Lower leg skin (tissue), 4 donors: Measurements from ENCODE around the gene DDR1. TPM values are rescaled to one million over a fixed set of nuclear protein-coding genes. Genes with fewer than 3 reads are reported as not detected.

Source experiments
- DNase-seq, 2 donors: peaks; one replicate each; pipeline ENCODE4 v3.0.0-alpha.2; 2019; ENCODE audit warnings: low spot score in 2 of 2
- H3K4me3 ChIP-seq: fragments of 200-600 bp; sonication (generic); 2 replicates; pipeline ENCODE4 v1.5.1; 2017; ENCODE audit warnings: mild to moderate bottlenecking, low read depth; ENCODE audit not compliant: poor library complexity, severe bottlenecking
- CTCF ChIP-seq, 3 donors: fragments of 450-650 bp; IDR thresholded peaks; one replicate each; pipeline ENCODE4 v1.5.1; 2016; ENCODE audit warnings: antibody characterized with exemption in 3 of 3, mild to moderate bottlenecking in 3 of 3, moderate library complexity in 2 of 3
- POLR2A ChIP-seq, 2 donors: fragments of 450-650 bp; IDR thresholded peaks; one replicate each; pipeline ENCODE4 v1.6.1; 2016 to 2017; ENCODE audit warnings: antibody characterized with exemption in 2 of 2, mild to moderate bottlenecking in 1 of 2, moderate library complexity in 1 of 2
- WGBS, 2 donors: methylation state at CpG; one replicate each; pipeline ENCODE4 v1.1.5; 2018; 5-methylcytosine and 5-hydroxymethylcytosine counted together
- intact Hi-C: fragments of 100-400 bp; cut with DNase I; formaldehyde crosslinking; loops from one replicate; pipeline ENCODE4 v1.15.0; 2023; ENCODE audit warnings: low total_unique reads
- total RNA-seq, 4 donors: library from RNA; depleted of rRNA; stranded (reverse); fragments of >200 nt; gene quantifications; one replicate each; pipeline ENCODE4 v1.1.0, GENCODE V29; 2016

DDR1 gene
- total RNA-seq, 4 donors from 2014 or later: 140 to 221 (median 194) TPM

- 23 to 36% methylated on average over 3 of the region's 3 CpGs for WGBS, 2 donors
These were observed 50.7 kb downstream of the DDR1 start for GRCh38 chr6:30935018-30935417.

GRCh38 chr6:30937265-30937664, 52.9 kb downstream of the DDR1 start:
- TF ChIP-seq POLR2A (IDR thresholded peaks at IDR 0.05) (no peak), CTCF (IDR thresholded peaks at IDR 0.05) (no peak)
- intact Hi-C loops: no loop called here
- 76 to 85% methylated on average over 6 of the region's 6 CpGs for WGBS, 2 donors
- H3K4me3 ChIP-seq: no peak overlapping the region
- DNase-seq: no peak

More at GRCh38 chr6:30935018-30935417, 50.7 kb downstream of the DDR1 start:
- TF ChIP-seq CTCF (IDR thresholded peaks at IDR 0.05) (no peak), POLR2A (IDR thresholded peaks at IDR 0.05) (no peak)
- no peak overlapping the region for H3K4me3 ChIP-seq
- intact Hi-C loops: no loop called here
- DNase-seq: no peak

GRCh38 chr6:30938730-30939129, 54.4 kb downstream of the DDR1 start:
- 41 to 51% methylated on average over 4 of the region's 4 CpGs for WGBS, 2 donors
- H3K4me3 ChIP-seq: no peak overlapping the region
- TF ChIP-seq CTCF (IDR thresholded peaks at IDR 0.05): no peak
- TF ChIP-seq POLR2A (IDR thresholded peaks at IDR 0.05): no peak
- intact Hi-C loops: no loop called here
- DNase-seq: no peak

GRCh38 chr6:30939473-30939872, 55.2 kb downstream of the DDR1 start:
- WGBS, 2 donors: 47 to 48% methylated on average over 3 of the region's 3 CpGs
- intact Hi-C loops: no loop called here
- H3K4me3 ChIP-seq: no peak overlapping the region
- TF ChIP-seq POLR2A (IDR thresholded peaks at IDR 0.05) (no peak), CTCF (IDR thresholded peaks at IDR 0.05) (no peak)
- no peak for DNase-seq

GRCh38 chr6:30940361-30940986, 56.2 kb downstream of the DDR1 start, which contains the start of gene MUCL3:
Gene MUCL3 (plus strand): TSS chr6:30940973. CDS start chr6:30941000, 27 bp downstream.
- no peak for DNase-seq
- H3K4me3 ChIP-seq: no peak within 1 kb of the TSS
- WGBS, 2 donors: 57 to 61% methylated on average over 16 of the region's 16 CpGs
- TF ChIP-seq CTCF (IDR thresholded peaks at IDR 0.05) (no peak), POLR2A (IDR thresholded peaks at IDR 0.05) (no peak)
- intact Hi-C loops: no loop called here
